SH-SY5Y (cell line): ENCODE results near the gene LRRC27.

ENCODE experiments used
- GATA2 ChIP-seq: IDR thresholded peaks from 2 replicates; pipeline ENCODE4 v1.6.1; 2011; ENCODE audit warnings: mild to moderate bottlenecking, low read depth, low read length
- GATA3 ChIP-seq: IDR thresholded peaks from 2 replicates; pipeline ENCODE4 v1.6.1; 2011; ENCODE audit warnings: low read depth, mild to moderate bottlenecking, low read length, moderate library complexity

LRRC27 gene

DNA sequence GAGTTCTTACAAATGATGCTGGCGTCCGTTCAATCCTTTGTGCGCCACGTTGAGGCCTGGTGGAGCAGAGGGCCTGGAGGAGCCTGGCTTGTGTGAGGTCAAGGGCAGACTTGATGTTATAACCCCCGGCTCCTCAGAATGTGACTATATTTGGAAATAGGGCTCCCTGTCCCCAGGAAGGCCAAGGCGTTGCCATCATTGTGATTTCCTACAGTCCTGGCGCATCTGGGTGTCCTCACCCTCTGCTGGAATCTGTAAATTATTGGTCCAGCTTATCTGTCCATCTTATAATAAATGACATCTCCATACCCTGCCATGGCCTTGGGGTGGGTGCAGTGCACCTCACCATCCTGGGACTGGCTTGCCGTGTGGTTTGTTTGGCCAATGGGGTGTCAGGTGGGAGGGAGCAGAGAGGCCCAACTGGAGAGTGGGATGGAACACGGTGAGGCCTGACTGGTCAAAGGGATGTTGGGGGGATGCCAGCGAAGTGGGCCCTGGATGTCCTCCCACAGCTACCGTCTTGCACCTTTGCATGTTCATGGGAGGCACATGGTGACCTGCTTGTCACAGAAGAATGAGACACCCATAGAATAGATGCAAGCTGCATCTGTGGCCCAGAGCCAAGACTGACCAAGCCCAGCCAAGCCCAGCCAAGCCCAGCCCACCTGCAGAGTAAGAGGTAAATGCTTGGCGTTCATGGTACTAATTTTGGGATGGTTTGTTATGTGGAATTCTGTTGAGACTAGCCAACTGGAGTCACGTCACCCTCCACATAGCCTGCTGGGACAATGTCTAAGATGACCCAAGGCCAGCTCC, 11.1 kb upstream of the LRRC27 start:
- TF ChIP-seq GATA2 (no peak), GATA3 (no peak)

DNA sequence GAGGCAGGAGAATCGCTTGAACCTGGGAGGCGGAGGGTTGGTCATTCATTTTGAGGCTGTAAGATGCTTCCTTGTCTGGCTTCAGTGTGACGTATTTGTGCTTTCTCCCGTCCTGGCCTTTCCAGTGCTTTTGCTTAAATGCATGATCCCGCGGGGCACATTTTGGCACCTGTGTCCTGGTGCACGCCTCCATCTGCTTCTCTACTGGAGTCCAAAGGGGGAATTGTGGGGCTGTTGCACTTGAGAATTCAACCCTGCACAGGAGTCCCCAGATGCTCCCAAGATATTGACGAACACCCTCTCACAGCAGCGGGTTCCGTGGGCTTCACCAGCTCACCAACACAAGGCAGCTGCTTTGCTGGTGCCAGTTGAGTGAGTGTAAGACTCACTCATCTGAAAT, 10.3 kb upstream of the LRRC27 start:
- no peak for TF ChIP-seq GATA2
- TF ChIP-seq GATA3, result no peak

- TF ChIP-seq GATA2, result no peak
- no peak for TF ChIP-seq GATA3
Measured at GRCh38 chr10:132322586-132323048, 9.4 kb upstream of the LRRC27 start.

GRCh38 chr10:132324186-132324585, 7.8 kb upstream of the LRRC27 start:
- TF ChIP-seq GATA2, result no peak
- no peak for TF ChIP-seq GATA3

GRCh38 chr10:132326344-132326889, 5.6 kb upstream of the LRRC27 start:
- TF ChIP-seq GATA3 (0 out of 2 replicates have a peak, but pooled peaks have one; percentile 5), GATA2 (no peak; the same call in 1 of the 2 replicates)

- TF ChIP-seq GATA3, result no peak
- TF ChIP-seq GATA2, result no peak
Measured at GRCh38 chr10:132326925-132327324, 5.1 kb upstream of the LRRC27 start.

DNA sequence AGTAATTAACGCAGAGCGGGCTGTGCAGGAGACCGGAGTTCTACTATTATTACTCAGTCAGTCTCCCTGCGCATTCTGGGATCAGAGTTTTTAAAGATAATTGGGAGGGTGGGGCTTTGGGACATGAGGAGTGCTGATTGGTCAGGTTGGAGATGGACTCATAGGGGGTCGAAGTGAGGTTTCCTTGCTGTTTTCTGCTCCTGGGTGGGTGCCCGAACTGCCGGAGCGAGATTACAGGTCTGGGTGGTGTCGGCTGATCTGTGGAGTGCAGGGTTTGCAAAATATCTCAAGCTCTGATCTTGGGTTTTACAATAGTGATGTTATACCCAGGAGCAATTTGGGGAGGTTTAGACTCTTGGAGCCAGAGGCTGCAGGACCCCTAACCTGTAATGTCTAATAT, 3.9 kb upstream of the LRRC27 start:
- no peak for TF ChIP-seq GATA2
- TF ChIP-seq GATA3, result no peak

- TF ChIP-seq GATA3, result no peak
- 0 out of 2 replicates have a peak, but pooled peaks have one; percentile 38 for TF ChIP-seq GATA2
Measured at GRCh38 chr10:132328738-132329137, 3.3 kb upstream of the LRRC27 start.

DNA sequence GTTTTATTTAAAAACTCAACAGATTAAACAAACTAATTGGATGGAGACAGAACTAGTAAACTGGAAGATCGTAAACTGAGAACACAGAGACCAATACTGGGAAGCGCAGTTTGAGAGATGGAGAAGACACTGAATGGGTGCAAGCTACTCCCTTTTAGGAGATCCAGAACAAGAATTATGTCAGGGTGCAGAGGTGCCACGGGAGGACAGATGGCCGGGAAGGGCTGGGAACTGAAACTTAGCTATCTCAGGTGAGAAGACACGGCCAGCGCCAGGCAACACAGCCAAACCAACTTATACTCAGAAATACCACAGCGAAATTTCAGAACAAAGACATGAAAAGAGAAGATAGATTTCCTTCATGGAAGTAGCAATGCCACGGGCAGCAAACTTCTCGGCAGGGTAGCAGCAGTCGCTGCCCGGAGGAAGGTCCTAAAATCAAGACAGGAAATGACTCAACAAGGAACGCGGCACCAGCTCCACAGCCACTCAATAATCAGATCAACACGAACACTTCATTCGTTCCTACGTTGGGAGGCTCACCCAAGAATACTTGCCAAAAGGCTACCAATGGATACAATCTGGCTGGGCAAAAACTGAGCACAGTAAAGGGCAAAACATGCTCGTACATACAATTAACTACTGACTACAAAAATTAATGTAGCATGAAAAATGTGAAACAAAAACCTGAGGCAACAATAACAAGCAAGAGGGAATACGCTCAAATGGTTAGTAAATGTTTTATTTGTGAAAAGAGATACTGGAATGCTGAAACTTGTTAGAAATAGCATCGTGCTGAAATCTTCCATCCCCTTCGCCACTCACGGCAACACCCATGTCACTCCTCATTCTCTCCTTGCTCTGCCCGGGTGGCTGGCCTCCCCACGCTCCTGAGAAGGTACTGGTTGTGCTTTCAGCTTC, 2.2 kb upstream of the LRRC27 start:
- no peak for TF ChIP-seq GATA2
- no peak for TF ChIP-seq GATA3

GRCh38 chr10:132330486-132330833, 1.5 kb upstream of the LRRC27 start:
- TF ChIP-seq GATA3, result no peak
- TF ChIP-seq GATA2, result no peak

- TF ChIP-seq GATA2, result no peak
- no peak for TF ChIP-seq GATA3
Measured at GRCh38 chr10:132332433-132332754, 401 bp downstream of the LRRC27 start.

DNA sequence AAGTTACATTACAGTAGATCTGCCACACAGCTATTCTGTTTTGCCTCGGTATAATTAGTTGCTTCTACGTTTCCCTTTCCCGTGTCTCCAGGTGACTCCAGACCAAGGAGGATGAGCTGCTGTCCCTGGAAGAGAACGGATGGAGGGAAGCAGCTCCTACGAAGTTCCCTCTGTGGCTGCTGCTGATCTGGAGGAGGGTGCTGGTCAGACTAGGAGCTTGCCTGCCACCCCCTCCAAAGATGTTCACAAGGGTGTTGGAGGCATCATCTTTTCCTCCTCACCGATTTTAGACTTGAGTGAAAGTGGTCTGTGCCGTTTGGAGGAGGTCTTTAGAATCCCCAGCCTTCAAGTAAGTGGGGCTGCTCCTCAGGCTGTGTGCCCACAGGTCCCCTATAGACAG, 1.4 kb downstream of the LRRC27 start:
- TF ChIP-seq GATA3, result no peak
- TF ChIP-seq GATA2, result no peak

- TF ChIP-seq GATA2 (no peak), GATA3 (no peak)
Measured at GRCh38 chr10:132334631-132335188, 2.7 kb downstream of the LRRC27 start.
